Mesothelial cell of epicardium (in vitro differentiated cells): ENCODE measurements around the gene AOPEP. TPM values are rescaled to one million over a fixed set of nuclear protein-coding genes. Genes with fewer than 3 reads are reported as not detected.

Experiments used
- DNase-seq, 2 experiments: peaks; one replicate each; pipeline ENCODE4 v3.0.0; 2021; ENCODE audit warnings: low spot score in 2 of 2; ENCODE audit not compliant: unreplicated experiment in 2 of 2
- H3K27ac Mint-ChIP-seq: 2 replicates; pipeline ENCODE4 v1.8.0; 2021; ENCODE audit warnings: mixed read lengths
- H3K27me3 Mint-ChIP-seq: 2 replicates; pipeline ENCODE4 v1.8.0; 2021; ENCODE audit warnings: low read depth, mixed read lengths
- H3K36me3 Mint-ChIP-seq: 2 replicates; pipeline ENCODE4 v1.8.0; 2021; ENCODE audit warnings: mixed read lengths
- H3K4me1 Mint-ChIP-seq: 2 replicates; pipeline ENCODE4 v1.8.0; 2021; ENCODE audit warnings: mixed read lengths
- H3K4me3 Mint-ChIP-seq: 2 replicates; pipeline ENCODE4 v1.8.0; 2021; ENCODE audit warnings: mild to moderate bottlenecking, moderate library complexity, mixed read lengths
- H3K9me3 Mint-ChIP-seq: 2 replicates; pipeline ENCODE4 v1.8.0; 2021; ENCODE audit warnings: mixed read lengths
- total RNA-seq: library from RNA; stranded (reverse); gene quantifications from 3 replicates; pipeline ENCODE4 v1.2.1, GENCODE V29; 2021
- TF ChIP-seq, protein P1 (sequence below): fragments of 200-600 bp; sonication (generic); IDR thresholded peaks from one replicate; pipeline ENCODE4 v1.5.0; 2021; ENCODE audit warnings: antibody characterized with exemption; ENCODE audit not compliant: unreplicated experiment

The AOPEP gene
- total RNA-seq, 1 donor from 2014 or later, result 63.0 TPM

DNA sequence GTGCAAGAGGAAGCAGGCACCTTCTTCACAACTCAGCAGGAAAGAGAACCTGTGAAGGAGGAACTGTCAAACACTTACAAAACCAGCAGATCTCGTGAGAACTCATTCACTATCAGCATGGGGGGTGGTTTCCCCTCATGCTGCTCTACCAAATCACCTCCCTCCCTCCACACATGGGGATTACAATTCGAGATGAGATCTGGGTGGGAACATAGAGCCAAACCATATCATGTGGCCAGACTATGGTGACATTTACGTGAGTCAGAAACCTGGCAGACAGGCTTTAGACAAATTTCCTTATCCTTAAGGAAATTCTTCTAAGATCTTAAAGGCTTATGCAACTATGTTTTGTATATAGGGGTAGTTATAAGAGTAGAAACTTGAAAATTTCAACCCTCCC, 8.7 kb upstream of the AOPEP start:
- TF ChIP-seq, protein P1, sequence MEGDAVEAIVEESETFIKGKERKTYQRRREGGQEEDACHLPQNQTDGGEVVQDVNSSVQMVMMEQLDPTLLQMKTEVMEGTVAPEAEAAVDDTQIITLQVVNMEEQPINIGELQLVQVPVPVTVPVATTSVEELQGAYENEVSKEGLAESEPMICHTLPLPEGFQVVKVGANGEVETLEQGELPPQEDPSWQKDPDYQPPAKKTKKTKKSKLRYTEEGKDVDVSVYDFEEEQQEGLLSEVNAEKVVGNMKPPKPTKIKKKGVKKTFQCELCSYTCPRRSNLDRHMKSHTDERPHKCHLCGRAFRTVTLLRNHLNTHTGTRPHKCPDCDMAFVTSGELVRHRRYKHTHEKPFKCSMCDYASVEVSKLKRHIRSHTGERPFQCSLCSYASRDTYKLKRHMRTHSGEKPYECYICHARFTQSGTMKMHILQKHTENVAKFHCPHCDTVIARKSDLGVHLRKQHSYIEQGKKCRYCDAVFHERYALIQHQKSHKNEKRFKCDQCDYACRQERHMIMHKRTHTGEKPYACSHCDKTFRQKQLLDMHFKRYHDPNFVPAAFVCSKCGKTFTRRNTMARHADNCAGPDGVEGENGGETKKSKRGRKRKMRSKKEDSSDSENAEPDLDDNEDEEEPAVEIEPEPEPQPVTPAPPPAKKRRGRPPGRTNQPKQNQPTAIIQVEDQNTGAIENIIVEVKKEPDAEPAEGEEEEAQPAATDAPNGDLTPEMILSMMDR, result no peak
- Mint-ChIP-seq H3K36me3 (no peaks in the 10 kb centered on the region), H3K27ac (no peak overlapping the region), H3K4me3 (no peak overlapping the region), H3K4me1 (no peaks in the 10 kb centered on the region), H3K9me3 (peaks cover 8% of the 10 kb centered on the region), H3K27me3 (peaks cover 17% of the 10 kb centered on the region)
- no peak for DNase-seq

DNA sequence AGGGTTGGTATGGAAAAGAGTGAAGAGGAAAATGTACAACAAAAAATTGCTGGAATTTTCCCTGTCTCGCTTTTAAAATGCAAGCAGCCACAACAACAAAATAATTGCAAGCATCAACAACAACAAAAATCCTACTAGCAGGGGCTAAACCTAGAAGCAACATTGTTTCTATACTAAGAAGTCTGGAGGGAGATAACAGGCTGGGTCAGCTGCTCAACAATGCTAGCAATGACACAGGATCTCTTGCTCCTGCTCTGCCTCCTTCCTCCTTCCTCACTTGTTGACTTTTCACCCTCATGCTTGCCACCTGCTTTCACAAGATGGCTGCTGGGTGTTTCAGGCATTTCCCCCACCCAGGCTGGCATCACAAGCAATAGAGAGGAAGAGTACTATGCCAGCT, 7.6 kb upstream of the AOPEP start:
- Mint-ChIP-seq H3K4me3 (no peak overlapping the region), H3K4me1 (no peaks in the 10 kb centered on the region), H3K27me3 (peaks cover 9% of the 10 kb centered on the region)

DNA sequence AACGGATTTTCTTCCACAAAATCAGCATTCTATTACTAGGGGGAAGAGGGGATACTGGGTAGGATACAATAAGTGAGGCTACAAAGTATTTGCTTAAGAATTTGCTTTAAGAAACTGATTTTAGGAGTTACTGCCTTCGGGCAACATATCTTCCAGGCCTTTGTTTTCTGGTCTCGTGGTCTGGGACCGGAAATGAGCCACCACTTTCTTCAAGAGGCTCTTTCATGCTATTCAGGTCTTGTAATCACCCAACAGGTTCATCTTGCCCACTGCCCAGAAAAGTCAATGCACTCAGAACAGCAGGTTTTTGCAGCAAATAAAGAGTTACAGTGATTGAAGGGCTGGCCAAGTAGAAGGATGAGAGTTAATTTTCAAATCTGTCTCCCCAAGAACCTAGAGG, 6.6 kb upstream of the AOPEP start:
- H3K36me3 Mint-ChIP-seq, result no peaks in the 10 kb centered on the region
- no peaks in the 10 kb centered on the region for H3K4me1 Mint-ChIP-seq
- H3K4me3 Mint-ChIP-seq, result no peak overlapping the region
- H3K27ac Mint-ChIP-seq, result no peak overlapping the region
- TF ChIP-seq, protein P1, result no peak
- H3K27me3 Mint-ChIP-seq, result peaks cover 5% of the 10 kb centered on the region
- H3K9me3 Mint-ChIP-seq, result peaks cover 8% of the 10 kb centered on the region
- DNase-seq, result no peak

More for the DNA sequence above, 7.6 kb upstream of the AOPEP start:
- no peak overlapping the region for H3K27ac Mint-ChIP-seq
- no peaks in the 10 kb centered on the region for H3K36me3 Mint-ChIP-seq
- TF ChIP-seq, protein P1, result no peak
- H3K9me3 Mint-ChIP-seq, result peaks cover 8% of the 10 kb centered on the region
- DNase-seq, result no peak

DNA sequence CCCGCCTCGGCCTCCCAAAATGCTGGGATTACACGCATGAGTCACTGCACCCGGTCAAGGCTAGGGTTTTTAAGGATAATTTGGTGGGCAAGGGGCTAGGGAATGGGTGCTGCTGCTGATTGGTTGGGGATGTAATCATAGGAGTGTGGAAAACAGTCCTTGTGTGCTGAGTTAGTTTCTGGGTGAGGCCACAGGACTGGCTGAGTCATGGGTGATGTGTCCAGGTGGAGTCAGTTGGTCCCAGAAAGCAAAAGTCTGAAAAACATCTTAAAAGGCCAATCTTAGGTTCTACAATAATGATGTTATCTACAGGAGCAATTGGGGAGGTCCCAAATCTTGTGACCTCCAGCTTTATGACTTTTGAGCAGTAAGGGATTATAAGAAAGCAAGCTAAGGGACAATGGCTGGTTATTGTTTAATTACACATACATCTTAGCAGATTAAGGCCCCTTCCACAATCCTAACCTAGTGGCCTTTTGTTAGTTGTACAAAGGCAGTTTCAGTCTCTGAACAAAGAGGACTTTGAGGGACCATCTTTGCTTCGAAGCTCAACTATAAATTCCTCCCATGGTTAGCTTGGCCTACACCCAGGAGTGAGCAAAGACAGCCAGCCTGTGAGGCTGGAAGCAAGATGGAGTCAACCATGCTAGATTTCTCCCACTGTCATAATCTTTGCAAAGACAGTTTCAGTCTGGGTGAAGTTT, 5.5 kb upstream of the AOPEP start:
- Mint-ChIP-seq H3K27me3 (peaks cover 4% of the 10 kb centered on the region), H3K9me3 (peaks cover 8% of the 10 kb centered on the region), H3K4me1 (no peaks in the 10 kb centered on the region), H3K27ac (no peak overlapping the region), H3K36me3 (no peaks in the 10 kb centered on the region), H3K4me3 (no peak overlapping the region)
- no peak for DNase-seq
- TF ChIP-seq, protein P1, result no peak

DNA sequence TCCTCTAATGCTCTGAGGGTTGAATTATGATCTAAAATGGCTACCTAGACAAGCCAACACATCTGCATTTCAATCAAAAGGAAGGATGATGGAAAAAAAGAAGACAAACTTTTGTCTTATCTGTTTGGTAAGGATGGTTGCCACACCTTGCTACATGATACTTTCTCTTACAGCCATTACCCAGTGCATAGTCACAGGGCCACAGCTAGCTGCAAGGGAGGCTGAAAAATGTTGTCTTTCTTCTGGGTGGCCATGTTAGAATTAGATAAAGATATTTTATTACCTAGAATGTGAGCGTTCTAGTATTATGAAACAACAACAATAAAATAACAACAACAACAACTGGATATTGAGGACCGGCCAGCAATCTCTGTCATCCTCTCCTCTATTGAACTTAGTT, 4.7 kb upstream of the AOPEP start:
- no peaks in the 10 kb centered on the region for H3K27me3 Mint-ChIP-seq
- H3K9me3 Mint-ChIP-seq, result peaks cover 8% of the 10 kb centered on the region
- H3K4me3 Mint-ChIP-seq, result no peak overlapping the region
- no peaks in the 10 kb centered on the region for H3K36me3 Mint-ChIP-seq
- H3K27ac Mint-ChIP-seq, result no peak overlapping the region
- DNase-seq, result no peak
- TF ChIP-seq, protein P1, result no peak
- no peaks in the 10 kb centered on the region for H3K4me1 Mint-ChIP-seq
